ENCODE measurements around the gene LRIT3.
"Not testable (repeated sequence)": the region's sequence is repeated elsewhere in the genome, so short reads cannot be mapped to it uniquely, and the experiment has no call there.

The LRIT3 gene

GRCh38 chr4:109872950-109873656, 25.2 kb downstream of the LRIT3 start:
- H3K4me1 Mint-ChIP-seq (ENCODE audit: low read depth) = no peaks in the 10 kb centered on the region
- H3K9me3 Mint-ChIP-seq = no peaks in the 10 kb centered on the region
- H3K27ac Mint-ChIP-seq = no peak overlapping the region
- no peak overlapping the region for H3K4me3 Mint-ChIP-seq
- no peaks in the 10 kb centered on the region for H3K36me3 Mint-ChIP-seq (ENCODE audit: low read depth)
- H3K27me3 Mint-ChIP-seq (ENCODE audit: low read depth) = peaks cover 4% of the 10 kb centered on the region

- Mint-ChIP-seq H3K4me1 (ENCODE audit: low read depth) (no peaks in the 10 kb centered on the region), H3K9me3 (no peaks in the 10 kb centered on the region), H3K4me3 (no peak overlapping the region), H3K27ac (no peak overlapping the region), H3K36me3 (ENCODE audit: low read depth) (no peaks in the 10 kb centered on the region), H3K27me3 (ENCODE audit: low read depth) (peaks cover 4% of the 10 kb centered on the region)
Observed at GRCh38 chr4:109873791-109874514, 26.0 kb downstream of the LRIT3 start.

- Mint-ChIP-seq H3K27me3 (ENCODE audit: low read depth) (peaks cover 4% of the 10 kb centered on the region), H3K4me3 (no peak overlapping the region), H3K36me3 (ENCODE audit: low read depth) (no peaks in the 10 kb centered on the region), H3K27ac (no peak overlapping the region), H3K4me1 (ENCODE audit: low read depth) (no peaks in the 10 kb centered on the region), H3K9me3 (no peaks in the 10 kb centered on the region)
Observed at GRCh38 chr4:109875106-109875505, 27.2 kb downstream of the LRIT3 start.

- not testable (repeated sequence) for H3K4me3 Mint-ChIP-seq; H3K4me1 Mint-ChIP-seq (ENCODE audit: low read depth); H3K9me3 Mint-ChIP-seq; H3K36me3 Mint-ChIP-seq (ENCODE audit: low read depth); H3K27me3 Mint-ChIP-seq (ENCODE audit: low read depth); H3K27ac Mint-ChIP-seq
Observed at GRCh38 chr4:109875553-109875952, 27.6 kb downstream of the LRIT3 start.

- no peaks in the 10 kb centered on the region for H3K36me3 Mint-ChIP-seq (ENCODE audit: low read depth)
- H3K4me1 Mint-ChIP-seq (ENCODE audit: low read depth) = no peaks in the 10 kb centered on the region
- H3K27me3 Mint-ChIP-seq (ENCODE audit: low read depth) = peaks cover 4% of the 10 kb centered on the region
- H3K4me3 Mint-ChIP-seq = no peak overlapping the region
- no peaks in the 10 kb centered on the region for H3K9me3 Mint-ChIP-seq
- no peak overlapping the region for H3K27ac Mint-ChIP-seq
Observed at GRCh38 chr4:109876634-109877265, 28.8 kb downstream of the LRIT3 start.

GRCh38 chr4:109877400-109877799, 29.5 kb downstream of the LRIT3 start:
- no peaks in the 10 kb centered on the region for H3K4me1 Mint-ChIP-seq (ENCODE audit: low read depth)
- H3K9me3 Mint-ChIP-seq = no peaks in the 10 kb centered on the region
- H3K27ac Mint-ChIP-seq = no peak overlapping the region
- H3K27me3 Mint-ChIP-seq (ENCODE audit: low read depth) = peaks cover 4% of the 10 kb centered on the region
- no peak overlapping the region for H3K4me3 Mint-ChIP-seq
- no peaks in the 10 kb centered on the region for H3K36me3 Mint-ChIP-seq (ENCODE audit: low read depth)

GRCh38 chr4:109878355-109878754, 30.4 kb downstream of the LRIT3 start:
- no peaks in the 10 kb centered on the region for H3K36me3 Mint-ChIP-seq (ENCODE audit: low read depth)
- H3K4me3 Mint-ChIP-seq = no peak overlapping the region
- H3K27me3 Mint-ChIP-seq (ENCODE audit: low read depth) = peaks cover 7% of the 10 kb centered on the region
- H3K27ac Mint-ChIP-seq = no peak overlapping the region
- no peaks in the 10 kb centered on the region for H3K9me3 Mint-ChIP-seq
- no peaks in the 10 kb centered on the region for H3K4me1 Mint-ChIP-seq (ENCODE audit: low read depth)

GRCh38 chr4:109879081-109879480, 31.2 kb downstream of the LRIT3 start:
- no peaks in the 10 kb centered on the region for H3K4me1 Mint-ChIP-seq (ENCODE audit: low read depth)
- peaks cover 7% of the 10 kb centered on the region for H3K27me3 Mint-ChIP-seq (ENCODE audit: low read depth)
- H3K4me3 Mint-ChIP-seq = no peak overlapping the region
- H3K36me3 Mint-ChIP-seq (ENCODE audit: low read depth) = no peaks in the 10 kb centered on the region
- H3K9me3 Mint-ChIP-seq = no peaks in the 10 kb centered on the region
- H3K27ac Mint-ChIP-seq = no peak overlapping the region

- peaks cover 7% of the 10 kb centered on the region for H3K27me3 Mint-ChIP-seq (ENCODE audit: low read depth)
- no peak overlapping the region for H3K27ac Mint-ChIP-seq
- no peaks in the 10 kb centered on the region for H3K4me1 Mint-ChIP-seq (ENCODE audit: low read depth)
- no peaks in the 10 kb centered on the region for H3K36me3 Mint-ChIP-seq (ENCODE audit: low read depth)
- H3K9me3 Mint-ChIP-seq = no peaks in the 10 kb centered on the region
- no peak overlapping the region for H3K4me3 Mint-ChIP-seq
Observed at GRCh38 chr4:109879636-109880314, 31.9 kb downstream of the LRIT3 start.

GRCh38 chr4:109886303-109886702, 38.4 kb downstream of the LRIT3 start:
- H3K4me1 Mint-ChIP-seq (ENCODE audit: low read depth) = no peaks in the 10 kb centered on the region
- H3K4me3 Mint-ChIP-seq = no peak overlapping the region
- peaks cover 12% of the 10 kb centered on the region for H3K27me3 Mint-ChIP-seq (ENCODE audit: low read depth)
- no peak overlapping the region for H3K27ac Mint-ChIP-seq
- H3K9me3 Mint-ChIP-seq = no peaks in the 10 kb centered on the region
- no peaks in the 10 kb centered on the region for H3K36me3 Mint-ChIP-seq (ENCODE audit: low read depth)

GRCh38 chr4:109887071-109887470, 39.2 kb downstream of the LRIT3 start:
- H3K36me3 Mint-ChIP-seq (ENCODE audit: low read depth) = no peaks in the 10 kb centered on the region
- H3K27me3 Mint-ChIP-seq (ENCODE audit: low read depth) = peaks cover 12% of the 10 kb centered on the region
- H3K4me3 Mint-ChIP-seq = no peak overlapping the region
- H3K9me3 Mint-ChIP-seq = no peaks in the 10 kb centered on the region
- no peaks in the 10 kb centered on the region for H3K4me1 Mint-ChIP-seq (ENCODE audit: low read depth)
- no peak overlapping the region for H3K27ac Mint-ChIP-seq

- Mint-ChIP-seq H3K4me1 (ENCODE audit: low read depth) (no peaks in the 10 kb centered on the region), H3K9me3 (no peaks in the 10 kb centered on the region), H3K27ac (no peak overlapping the region), H3K36me3 (ENCODE audit: low read depth) (no peaks in the 10 kb centered on the region), H3K27me3 (ENCODE audit: low read depth) (peaks cover 10% of the 10 kb centered on the region), H3K4me3 (no peak overlapping the region)
Observed at GRCh38 chr4:109890076-109890475, 42.2 kb downstream of the LRIT3 start.

- Mint-ChIP-seq H3K4me3 (no peak overlapping the region), H3K4me1 (ENCODE audit: low read depth) (no peaks in the 10 kb centered on the region), H3K9me3 (no peaks in the 10 kb centered on the region), H3K27me3 (ENCODE audit: low read depth) (peaks cover 6% of the 10 kb centered on the region), H3K36me3 (ENCODE audit: low read depth) (no peaks in the 10 kb centered on the region), H3K27ac (no peak overlapping the region)
Observed at GRCh38 chr4:109902559-109903251, 54.8 kb downstream of the LRIT3 start.

- H3K4me1 Mint-ChIP-seq (ENCODE audit: low read depth) = no peaks in the 10 kb centered on the region
Observed at GRCh38 chr4:109908731-109909130, 60.8 kb downstream of the LRIT3 start.

More at GRCh38 chr4:109908731-109909130, 60.8 kb downstream of the LRIT3 start:
- peaks cover 19% of the 10 kb centered on the region for H3K27me3 Mint-ChIP-seq (ENCODE audit: low read depth)
- no peak overlapping the region for H3K4me3 Mint-ChIP-seq
- no peaks in the 10 kb centered on the region for H3K9me3 Mint-ChIP-seq
- H3K36me3 Mint-ChIP-seq (ENCODE audit: low read depth) = no peaks in the 10 kb centered on the region
- no peak overlapping the region for H3K27ac Mint-ChIP-seq
